Transverse colon (tissue), 3 donors: ENCODE measurements around the gene SCYGR1.

ENCODE experiments used
- CTCF ChIP-seq, 5 experiments: fragments of 200-600 bp in 3 of 5; fragments of 450-650 bp in 2 of 5; sonication (generic) in 3 of 5; IDR thresholded peaks; 1 replicate in 2 of 5; 2 replicates in 3 of 5; pipeline ENCODE4 v1.5.1; 2016 to 2017; ENCODE audit warnings: antibody characterized with exemption in 5 of 5, inconsistent platforms in 3 of 5, mild to moderate bottlenecking in 2 of 5, moderate library complexity in 1 of 5
- POLR2A ChIP-seq: fragments of 450-650 bp; IDR thresholded peaks from one replicate; pipeline ENCODE4 v1.6.1; 2016; ENCODE audit warnings: antibody characterized with exemption, mild to moderate bottlenecking, moderate library complexity

GRCh38 chr2:227368574-227368973, 19.2 kb downstream of the SCYGR1 start:
- TF ChIP-seq POLR2A, result no peak
- no peak for TF ChIP-seq CTCF (IDR thresholded peaks at IDR 0.05)
